A549 (cell line): Measurements from ENCODE around the gene TTYH3.

Experiments used
- CBX2 ChIP-seq: fragments of 200-600 bp; sonication (generic); IDR thresholded peaks from 2 replicates; pipeline ENCODE4 v1.6.1; 2016; ENCODE audit warnings: low read depth, mild to moderate bottlenecking, borderline replicate concordance
- HEYL ChIP-seq: fragments of 250-450 bp; sonication (Bioruptor Pico); IDR thresholded peaks from 2 replicates; pipeline ENCODE4 v1.8.0; 2021; ENCODE audit warnings: mild to moderate bottlenecking, moderate library complexity
- JUN ChIP-seq, 2 experiments: fragments of >200 bp; sonication (Bioruptor Twin); formaldehyde crosslinking; IDR thresholded peaks; 2 replicates in 1 of 2; 3 replicates in 1 of 2; pipeline ENCODE4 v1.6.1; 2016 to 2017
- MAZ ChIP-seq: fragments of 150-350 bp; IDR thresholded peaks from 2 replicates; pipeline ENCODE4 v1.6.1; 2014; ENCODE audit warnings: antibody characterized with exemption, low read depth, low read length, borderline replicate concordance
- MYC ChIP-seq: IDR thresholded peaks from 2 replicates; pipeline ENCODE4 v1.6.1; 2012; ENCODE audit warnings: mild to moderate bottlenecking, inconsistent platforms, low read length, improper control_type of control experiment, borderline replicate concordance
- POLR2A ChIP-seq: IDR thresholded peaks from 2 replicates; pipeline ENCODE4 v1.6.1; 2012; ENCODE audit warnings: mild to moderate bottlenecking, low read length
- ZFP36 ChIP-seq: fragments of 450-650 bp; IDR thresholded peaks from 2 replicates; pipeline ENCODE4 v1.6.1; 2014; ENCODE audit warnings: borderline replicate concordance; ENCODE audit not compliant: partially characterized antibody
- TF ChIP-seq, protein P1 (sequence below): fragments of >200 bp; sonication (Bioruptor Twin); formaldehyde crosslinking; IDR thresholded peaks from 3 replicates; pipeline ENCODE4 v1.5.1; 2016
- TF ChIP-seq, protein P2 (sequence below): IDR thresholded peaks from 2 replicates; pipeline ENCODE4 v1.6.1; 2012; ENCODE audit warnings: low read depth, borderline replicate concordance
- TF ChIP-seq, protein P3 (sequence below): fragments of 200-600 bp; sonication (generic); IDR thresholded peaks from 2 replicates; pipeline ENCODE4 v1.6.1; 2016; ENCODE audit warnings: antibody characterized with exemption, mild to moderate bottlenecking, moderate library complexity
- TF ChIP-seq, protein P4 (sequence below): fragments of 250-450 bp; sonication (Bioruptor Pico); IDR thresholded peaks from 2 replicates; pipeline ENCODE4 v1.5.0; 2021; ENCODE audit warnings: mild to moderate bottlenecking, moderate library complexity, borderline replicate concordance

DNA sequence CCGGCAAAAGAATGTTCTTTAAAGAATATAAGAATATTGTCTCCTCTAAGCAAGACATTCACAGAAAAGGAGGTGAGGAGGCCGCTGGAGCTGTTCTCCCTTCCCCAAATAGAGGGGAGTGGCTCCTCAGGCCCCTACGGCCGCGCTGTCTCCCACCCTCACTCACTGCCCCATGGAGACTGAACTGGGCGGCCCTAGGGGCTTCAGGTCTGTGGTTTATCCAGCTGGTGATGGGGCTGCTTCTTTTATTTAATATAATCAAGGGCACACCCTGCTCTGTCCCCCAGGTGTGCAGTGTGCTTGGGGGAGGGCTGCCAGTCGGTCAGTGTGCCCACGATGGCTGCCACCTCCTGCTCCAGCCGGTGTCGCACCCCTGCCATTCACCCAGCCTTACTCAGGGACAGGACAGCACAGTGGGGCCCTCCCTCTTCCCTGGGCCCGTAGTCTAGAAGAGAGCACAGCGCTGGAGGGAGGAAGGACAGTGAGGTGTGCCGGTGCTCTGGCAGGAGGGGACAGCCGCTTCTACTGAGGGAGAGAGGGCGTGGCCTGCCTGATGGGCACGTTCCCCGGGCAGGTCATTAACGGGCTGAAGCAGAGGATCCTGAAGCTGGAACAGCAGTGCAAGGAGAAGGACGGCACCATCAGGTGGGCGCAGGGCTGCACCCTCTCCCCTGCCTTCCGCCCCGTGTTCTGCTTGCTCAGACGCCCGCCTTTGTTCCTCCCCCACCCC is 49.6 kb upstream of the TTYH3 start:
- TF ChIP-seq, protein P1, sequence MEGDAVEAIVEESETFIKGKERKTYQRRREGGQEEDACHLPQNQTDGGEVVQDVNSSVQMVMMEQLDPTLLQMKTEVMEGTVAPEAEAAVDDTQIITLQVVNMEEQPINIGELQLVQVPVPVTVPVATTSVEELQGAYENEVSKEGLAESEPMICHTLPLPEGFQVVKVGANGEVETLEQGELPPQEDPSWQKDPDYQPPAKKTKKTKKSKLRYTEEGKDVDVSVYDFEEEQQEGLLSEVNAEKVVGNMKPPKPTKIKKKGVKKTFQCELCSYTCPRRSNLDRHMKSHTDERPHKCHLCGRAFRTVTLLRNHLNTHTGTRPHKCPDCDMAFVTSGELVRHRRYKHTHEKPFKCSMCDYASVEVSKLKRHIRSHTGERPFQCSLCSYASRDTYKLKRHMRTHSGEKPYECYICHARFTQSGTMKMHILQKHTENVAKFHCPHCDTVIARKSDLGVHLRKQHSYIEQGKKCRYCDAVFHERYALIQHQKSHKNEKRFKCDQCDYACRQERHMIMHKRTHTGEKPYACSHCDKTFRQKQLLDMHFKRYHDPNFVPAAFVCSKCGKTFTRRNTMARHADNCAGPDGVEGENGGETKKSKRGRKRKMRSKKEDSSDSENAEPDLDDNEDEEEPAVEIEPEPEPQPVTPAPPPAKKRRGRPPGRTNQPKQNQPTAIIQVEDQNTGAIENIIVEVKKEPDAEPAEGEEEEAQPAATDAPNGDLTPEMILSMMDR: no peak
- TF ChIP-seq HEYL (CRISPR knock-in tag) (no peak), MAZ (no peak), JUN (IDR thresholded peaks at IDR 0.05) (no peak), MYC (no peak), POLR2A (no peak), CBX2 (no peak), ZFP36 (no peak)
- TF ChIP-seq, protein P2, sequence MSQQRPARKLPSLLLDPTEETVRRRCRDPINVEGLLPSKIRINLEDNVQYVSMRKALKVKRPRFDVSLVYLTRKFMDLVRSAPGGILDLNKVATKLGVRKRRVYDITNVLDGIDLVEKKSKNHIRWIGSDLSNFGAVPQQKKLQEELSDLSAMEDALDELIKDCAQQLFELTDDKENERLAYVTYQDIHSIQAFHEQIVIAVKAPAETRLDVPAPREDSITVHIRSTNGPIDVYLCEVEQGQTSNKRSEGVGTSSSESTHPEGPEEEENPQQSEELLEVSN: no peak
- TF ChIP-seq, protein P3, sequence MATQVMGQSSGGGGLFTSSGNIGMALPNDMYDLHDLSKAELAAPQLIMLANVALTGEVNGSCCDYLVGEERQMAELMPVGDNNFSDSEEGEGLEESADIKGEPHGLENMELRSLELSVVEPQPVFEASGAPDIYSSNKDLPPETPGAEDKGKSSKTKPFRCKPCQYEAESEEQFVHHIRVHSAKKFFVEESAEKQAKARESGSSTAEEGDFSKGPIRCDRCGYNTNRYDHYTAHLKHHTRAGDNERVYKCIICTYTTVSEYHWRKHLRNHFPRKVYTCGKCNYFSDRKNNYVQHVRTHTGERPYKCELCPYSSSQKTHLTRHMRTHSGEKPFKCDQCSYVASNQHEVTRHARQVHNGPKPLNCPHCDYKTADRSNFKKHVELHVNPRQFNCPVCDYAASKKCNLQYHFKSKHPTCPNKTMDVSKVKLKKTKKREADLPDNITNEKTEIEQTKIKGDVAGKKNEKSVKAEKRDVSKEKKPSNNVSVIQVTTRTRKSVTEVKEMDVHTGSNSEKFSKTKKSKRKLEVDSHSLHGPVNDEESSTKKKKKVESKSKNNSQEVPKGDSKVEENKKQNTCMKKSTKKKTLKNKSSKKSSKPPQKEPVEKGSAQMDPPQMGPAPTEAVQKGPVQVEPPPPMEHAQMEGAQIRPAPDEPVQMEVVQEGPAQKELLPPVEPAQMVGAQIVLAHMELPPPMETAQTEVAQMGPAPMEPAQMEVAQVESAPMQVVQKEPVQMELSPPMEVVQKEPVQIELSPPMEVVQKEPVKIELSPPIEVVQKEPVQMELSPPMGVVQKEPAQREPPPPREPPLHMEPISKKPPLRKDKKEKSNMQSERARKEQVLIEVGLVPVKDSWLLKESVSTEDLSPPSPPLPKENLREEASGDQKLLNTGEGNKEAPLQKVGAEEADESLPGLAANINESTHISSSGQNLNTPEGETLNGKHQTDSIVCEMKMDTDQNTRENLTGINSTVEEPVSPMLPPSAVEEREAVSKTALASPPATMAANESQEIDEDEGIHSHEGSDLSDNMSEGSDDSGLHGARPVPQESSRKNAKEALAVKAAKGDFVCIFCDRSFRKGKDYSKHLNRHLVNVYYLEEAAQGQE: no peak
- TF ChIP-seq, protein P4, sequence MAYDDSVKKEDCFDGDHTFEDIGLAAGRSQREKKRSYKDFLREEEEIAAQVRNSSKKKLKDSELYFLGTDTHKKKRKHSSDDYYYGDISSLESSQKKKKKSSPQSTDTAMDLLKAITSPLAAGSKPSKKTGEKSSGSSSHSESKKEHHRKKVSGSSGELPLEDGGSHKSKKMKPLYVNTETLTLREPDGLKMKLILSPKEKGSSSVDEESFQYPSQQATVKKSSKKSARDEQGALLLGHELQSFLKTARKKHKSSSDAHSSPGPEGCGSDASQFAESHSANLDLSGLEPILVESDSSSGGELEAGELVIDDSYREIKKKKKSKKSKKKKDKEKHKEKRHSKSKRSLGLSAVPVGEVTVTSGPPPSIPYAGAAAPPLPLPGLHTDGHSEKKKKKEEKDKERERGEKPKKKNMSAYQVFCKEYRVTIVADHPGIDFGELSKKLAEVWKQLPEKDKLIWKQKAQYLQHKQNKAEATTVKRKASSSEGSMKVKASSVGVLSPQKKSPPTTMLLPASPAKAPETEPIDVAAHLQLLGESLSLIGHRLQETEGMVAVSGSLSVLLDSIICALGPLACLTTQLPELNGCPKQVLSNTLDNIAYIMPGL (CRISPR knock-in tag): no peak
